GM12878 (cell line): Measurements from ENCODE around the gene C10orf90.

ENCODE experiments used
- ATF2 ChIP-seq: IDR thresholded peaks from 2 replicates; pipeline ENCODE4 v1.6.1; 2012; ENCODE audit warnings: low read length, inconsistent platforms
- BCL11A ChIP-seq: IDR thresholded peaks from 2 replicates; pipeline ENCODE4 v1.6.1; 2011; ENCODE audit warnings: low read depth, low read length
- EP300 ChIP-seq, 2 experiments: fragments of 150-350 bp in 1 of 2; IDR thresholded peaks; 2 replicates each; pipeline ENCODE4 v1.6.1; 2011 to 2012; ENCODE audit warnings: low read depth in 2 of 2, low read length in 2 of 2, borderline replicate concordance in 1 of 2, improper control_type of control experiment in 1 of 2, inconsistent platforms in 1 of 2; ENCODE audit not compliant: control insufficient read depth in 1 of 2
- JUNB ChIP-seq: IDR thresholded peaks from 2 replicates; pipeline ENCODE4 v1.6.1; 2016; ENCODE audit warnings: antibody characterized with exemption, mild to moderate bottlenecking
- NFYB ChIP-seq: IDR thresholded peaks from 2 replicates; pipeline ENCODE4 v1.6.1; 2011; ENCODE audit warnings: low read depth, mild to moderate bottlenecking, low read length, improper control_type of control experiment, moderate library complexity; ENCODE audit not compliant: insufficient read depth
- RFX5 ChIP-seq: IDR thresholded peaks from 2 replicates; pipeline ENCODE4 v1.6.1; 2011; ENCODE audit warnings: low read depth, low read length, improper control_type of control experiment
- SMC3 ChIP-seq: IDR thresholded peaks from 2 replicates; pipeline ENCODE4 v1.6.1; 2011; ENCODE audit warnings: low read length, improper control_type of control experiment, borderline replicate concordance
- TAF1 ChIP-seq: IDR thresholded peaks from 2 replicates; pipeline ENCODE4 v1.6.1; 2011; ENCODE audit warnings: mild to moderate bottlenecking, low read depth, low read length, borderline replicate concordance
- TBL1XR1 ChIP-seq: IDR thresholded peaks from 2 replicates; pipeline ENCODE4 v1.6.1; 2012; ENCODE audit warnings: low read depth, low read length, improper control_type of control experiment
- ZBED1 ChIP-seq: IDR thresholded peaks from 2 replicates; pipeline ENCODE4 v1.6.1; 2016; ENCODE audit warnings: borderline replicate concordance
- TF ChIP-seq, protein P1 (sequence below), 3 experiments: IDR thresholded peaks in 2 of 3; conservative IDR thresholded peaks in 1 of 3; 2 replicates each; pipeline ENCODE4 v1.5.1; 2011; ENCODE audit warnings: low read depth in 3 of 3, low read length in 3 of 3, mild to moderate bottlenecking in 3 of 3, control low read depth in 2 of 3, moderate library complexity in 2 of 3, inconsistent platforms in 1 of 3, mixed read lengths in 1 of 3; ENCODE audit not compliant: control insufficient read depth in 2 of 3, insufficient read depth in 1 of 3; ENCODE audit errors: extremely low read depth in 1 of 3
- TF ChIP-seq, protein P2 (sequence below): IDR thresholded peaks from 2 replicates; pipeline ENCODE4 v1.6.1; 2011; ENCODE audit warnings: low read depth, mild to moderate bottlenecking, low read length, moderate library complexity, borderline replicate concordance; ENCODE audit errors: extremely low read depth
- TF ChIP-seq, protein P3 (sequence below): fragments of 450-650 bp; formaldehyde crosslinking; IDR thresholded peaks from 2 replicates; pipeline ENCODE4 v1.4.0; 2020; ENCODE audit warnings: mild to moderate bottlenecking, moderate library complexity

DNA sequence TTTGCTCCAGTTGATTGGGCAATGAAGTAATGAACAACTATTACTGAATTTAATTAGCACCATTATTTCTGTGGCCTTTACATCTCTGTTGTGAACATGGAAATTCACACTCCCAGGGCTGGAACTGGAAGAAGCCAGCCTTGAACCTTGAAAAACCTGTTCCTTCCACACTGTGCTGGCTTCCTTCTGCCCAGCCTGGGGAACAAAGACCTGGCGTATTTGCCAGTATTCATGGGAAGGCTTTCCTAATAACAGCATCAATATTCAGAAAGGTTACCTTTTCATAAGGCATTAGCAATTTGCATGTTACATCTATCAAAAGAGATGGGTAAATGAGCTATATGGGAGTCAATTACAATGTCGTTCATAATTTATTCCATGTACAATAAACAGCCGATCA is 1.3 kb downstream of the C10orf90 start:
- TF ChIP-seq EP300 (IDR thresholded peaks at IDR 0.05; ENCODE audit: borderline replicate concordance in 1 of 2, control insufficient read depth in 1 of 2, low read depth in 2 of 2, low read length in 2 of 2) (no peak), ZBED1 (no peak), NFYB (no peak), ATF2 (no peak), JUNB (no peak), SMC3 (no peak), BCL11A (no peak), TAF1 (no peak), TBL1XR1 (no peak), RFX5 (no peak)
- TF ChIP-seq, protein P1, sequence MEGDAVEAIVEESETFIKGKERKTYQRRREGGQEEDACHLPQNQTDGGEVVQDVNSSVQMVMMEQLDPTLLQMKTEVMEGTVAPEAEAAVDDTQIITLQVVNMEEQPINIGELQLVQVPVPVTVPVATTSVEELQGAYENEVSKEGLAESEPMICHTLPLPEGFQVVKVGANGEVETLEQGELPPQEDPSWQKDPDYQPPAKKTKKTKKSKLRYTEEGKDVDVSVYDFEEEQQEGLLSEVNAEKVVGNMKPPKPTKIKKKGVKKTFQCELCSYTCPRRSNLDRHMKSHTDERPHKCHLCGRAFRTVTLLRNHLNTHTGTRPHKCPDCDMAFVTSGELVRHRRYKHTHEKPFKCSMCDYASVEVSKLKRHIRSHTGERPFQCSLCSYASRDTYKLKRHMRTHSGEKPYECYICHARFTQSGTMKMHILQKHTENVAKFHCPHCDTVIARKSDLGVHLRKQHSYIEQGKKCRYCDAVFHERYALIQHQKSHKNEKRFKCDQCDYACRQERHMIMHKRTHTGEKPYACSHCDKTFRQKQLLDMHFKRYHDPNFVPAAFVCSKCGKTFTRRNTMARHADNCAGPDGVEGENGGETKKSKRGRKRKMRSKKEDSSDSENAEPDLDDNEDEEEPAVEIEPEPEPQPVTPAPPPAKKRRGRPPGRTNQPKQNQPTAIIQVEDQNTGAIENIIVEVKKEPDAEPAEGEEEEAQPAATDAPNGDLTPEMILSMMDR (IDR thresholded peaks at IDR 0.05 in 2 of 3, conservative IDR thresholded peaks at IDR 0.05 in 1 of 3; ENCODE audit: control insufficient read depth in 2 of 3, extremely low read depth in 1 of 3, insufficient read depth in 1 of 3, low read depth in 3 of 3, low read length in 3 of 3) = no peak
- TF ChIP-seq, protein P2, sequence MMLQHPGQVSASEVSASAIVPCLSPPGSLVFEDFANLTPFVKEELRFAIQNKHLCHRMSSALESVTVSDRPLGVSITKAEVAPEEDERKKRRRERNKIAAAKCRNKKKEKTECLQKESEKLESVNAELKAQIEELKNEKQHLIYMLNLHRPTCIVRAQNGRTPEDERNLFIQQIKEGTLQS = no peak
- TF ChIP-seq, protein P3, sequence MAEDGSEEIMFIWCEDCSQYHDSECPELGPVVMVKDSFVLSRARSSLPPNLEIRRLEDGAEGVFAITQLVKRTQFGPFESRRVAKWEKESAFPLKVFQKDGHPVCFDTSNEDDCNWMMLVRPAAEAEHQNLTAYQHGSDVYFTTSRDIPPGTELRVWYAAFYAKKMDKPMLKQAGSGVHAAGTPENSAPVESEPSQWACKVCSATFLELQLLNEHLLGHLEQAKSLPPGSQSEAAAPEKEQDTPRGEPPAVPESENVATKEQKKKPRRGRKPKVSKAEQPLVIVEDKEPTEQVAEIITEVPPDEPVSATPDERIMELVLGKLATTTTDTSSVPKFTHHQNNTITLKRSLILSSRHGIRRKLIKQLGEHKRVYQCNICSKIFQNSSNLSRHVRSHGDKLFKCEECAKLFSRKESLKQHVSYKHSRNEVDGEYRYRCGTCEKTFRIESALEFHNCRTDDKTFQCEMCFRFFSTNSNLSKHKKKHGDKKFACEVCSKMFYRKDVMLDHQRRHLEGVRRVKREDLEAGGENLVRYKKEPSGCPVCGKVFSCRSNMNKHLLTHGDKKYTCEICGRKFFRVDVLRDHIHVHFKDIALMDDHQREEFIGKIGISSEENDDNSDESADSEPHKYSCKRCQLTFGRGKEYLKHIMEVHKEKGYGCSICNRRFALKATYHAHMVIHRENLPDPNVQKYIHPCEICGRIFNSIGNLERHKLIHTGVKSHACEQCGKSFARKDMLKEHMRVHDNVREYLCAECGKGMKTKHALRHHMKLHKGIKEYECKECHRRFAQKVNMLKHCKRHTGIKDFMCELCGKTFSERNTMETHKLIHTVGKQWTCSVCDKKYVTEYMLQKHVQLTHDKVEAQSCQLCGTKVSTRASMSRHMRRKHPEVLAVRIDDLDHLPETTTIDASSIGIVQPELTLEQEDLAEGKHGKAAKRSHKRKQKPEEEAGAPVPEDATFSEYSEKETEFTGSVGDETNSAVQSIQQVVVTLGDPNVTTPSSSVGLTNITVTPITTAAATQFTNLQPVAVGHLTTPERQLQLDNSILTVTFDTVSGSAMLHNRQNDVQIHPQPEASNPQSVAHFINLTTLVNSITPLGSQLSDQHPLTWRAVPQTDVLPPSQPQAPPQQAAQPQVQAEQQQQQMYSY (CRISPR knock-in tag) = no peak
